Measurements from ENCODE around the gene FRMD4B. TPM values are rescaled to one million over a fixed set of nuclear protein-coding genes. Genes with fewer than 3 reads are reported as not detected.

The FRMD4B gene
- total and polyA plus RNA-seq, 12 donors: 5.5 to 165 (median 17.4) TPM

GRCh38 chr3:69260216-69260787 lies 125.6 kb downstream of the FRMD4B start:
- no peak overlapping the region for H3K27ac ChIP-seq
- no peak for TF ChIP-seq POLR2A (IDR thresholded peaks at IDR 0.05)
- no peak for TF ChIP-seq CTCF (IDR thresholded peaks at IDR 0.05)
- intact Hi-C loops (cut with DNase I): no loop called here
- DNase-seq: no peak
- no peak overlapping the region for H3K4me3 ChIP-seq
- H3K36me3 ChIP-seq (replicated peaks in 1 of 2): no peaks in the 10 kb centered on the region
- H3K4me1 ChIP-seq (replicated peaks in 1 of 2): no peaks in the 10 kb centered on the region
- H3K27me3 ChIP-seq: no peaks in the 10 kb centered on the region
- 90 to 96% (median 93%) methylated on average over 19 to 35 of the region's 35 CpGs for WGBS, 4 donors
- H3K9me3 ChIP-seq (replicated peaks in 1 of 3): no peaks in the 10 kb centered on the region

- 85 to 91% (median 90%) methylated on average over 9 of the region's 9 CpGs for WGBS, 4 donors
- no peak overlapping the region for H3K27ac ChIP-seq
- no peaks in the 10 kb centered on the region for H3K4me1 ChIP-seq (replicated peaks in 1 of 2)
- intact Hi-C loops (cut with DNase I): no loop called here
- H3K9me3 ChIP-seq (replicated peaks in 1 of 3): no peaks in the 10 kb centered on the region
- no peaks in the 10 kb centered on the region for H3K27me3 ChIP-seq
- H3K4me3 ChIP-seq: no peak overlapping the region
- TF ChIP-seq POLR2A (IDR thresholded peaks at IDR 0.05): no peak
- no peak for TF ChIP-seq CTCF (IDR thresholded peaks at IDR 0.05)
- H3K36me3 ChIP-seq (replicated peaks in 1 of 2): no peaks in the 10 kb centered on the region
- DNase-seq: no peak
These were observed 126.8 kb downstream of the FRMD4B start for GRCh38 chr3:69259125-69259524.

- Histone ChIP-seq H3K9me3 (replicated peaks in 1 of 3) (no peaks in the 10 kb centered on the region), H3K4me1 (replicated peaks in 1 of 2) (no peaks in the 10 kb centered on the region), H3K27ac (no peak overlapping the region), H3K27me3 (no peaks in the 10 kb centered on the region), H3K36me3 (replicated peaks in 1 of 2) (no peaks in the 10 kb centered on the region), H3K4me3 (no peak overlapping the region)
- TF ChIP-seq POLR2A (IDR thresholded peaks at IDR 0.05) (no peak), CTCF (IDR thresholded peaks at IDR 0.05) (no peak)
- intact Hi-C loops (cut with DNase I): no loop called here
- 43 to 70% (median 61%) methylated on average over 2 to 3 of the region's 3 CpGs for WGBS, 4 donors
- no peak for DNase-seq
These were observed 130.0 kb downstream of the FRMD4B start for GRCh38 chr3:69255928-69256327.

- TF ChIP-seq CTCF (IDR thresholded peaks at IDR 0.05) (no peak), POLR2A (IDR thresholded peaks at IDR 0.05) (no peak)
These were observed 131.5 kb downstream of the FRMD4B start for GRCh38 chr3:69254351-69254750.

More at GRCh38 chr3:69254351-69254750, 131.5 kb downstream of the FRMD4B start:
- no peaks in the 10 kb centered on the region for H3K27me3 ChIP-seq
- H3K27ac ChIP-seq: no peak overlapping the region
- H3K4me1 ChIP-seq (replicated peaks in 1 of 2): no peaks in the 10 kb centered on the region
- H3K36me3 ChIP-seq (replicated peaks in 1 of 2): no peaks in the 10 kb centered on the region
- no peak overlapping the region for H3K4me3 ChIP-seq
- H3K9me3 ChIP-seq (replicated peaks in 1 of 3): no peaks in the 10 kb centered on the region
- no peak for DNase-seq
- WGBS, 4 donors: 72 to 93% (median 79%) methylated on average over 4 of the region's 4 CpGs
- intact Hi-C loops (cut with DNase I): no loop called here

Data from adrenal gland (tissue), 12 donors.